ENCODE measurements around the gene COL25A1.

COL25A1 gene

GRCh38 chr4:109214622-109215301 lies 87.7 kb downstream of the COL25A1 start:
- no peak for DNase-seq (ENCODE audit: low spot score)

- no peak for DNase-seq (ENCODE audit: low spot score)
Measured at GRCh38 chr4:109213056-109213455, 89.4 kb downstream of the COL25A1 start.

GRCh38 chr4:109211671-109212070 lies 90.8 kb downstream of the COL25A1 start:
- no peak for DNase-seq (ENCODE audit: low spot score)

GRCh38 chr4:109209647-109210046 lies 92.8 kb downstream of the COL25A1 start:
- DNase-seq (ENCODE audit: low spot score), result no peak

GRCh38 chr4:109207898-109208297 lies 94.6 kb downstream of the COL25A1 start:
- no peak for DNase-seq (ENCODE audit: low spot score)

- no peak for DNase-seq (ENCODE audit: low spot score)
Measured at GRCh38 chr4:109207061-109207460, 95.4 kb downstream of the COL25A1 start.

- no peak for DNase-seq (ENCODE audit: low spot score)
Measured at GRCh38 chr4:109206620-109207019, 95.8 kb downstream of the COL25A1 start.

GRCh38 chr4:109205186-109205585 lies 97.3 kb downstream of the COL25A1 start:
- no peak for DNase-seq (ENCODE audit: low spot score)

- no peak for DNase-seq (ENCODE audit: low spot score)
Measured at GRCh38 chr4:109199585-109199984, 102.9 kb downstream of the COL25A1 start.

- no peak for DNase-seq (ENCODE audit: low spot score)
Measured at GRCh38 chr4:109195646-109196045, 106.8 kb downstream of the COL25A1 start.

GRCh38 chr4:109191216-109191615 lies 111.2 kb downstream of the COL25A1 start:
- DNase-seq (ENCODE audit: low spot score), result no peak

GRCh38 chr4:109186458-109186945 lies 116.0 kb downstream of the COL25A1 start:
- no peak for DNase-seq (ENCODE audit: low spot score)

- no peak for DNase-seq (ENCODE audit: low spot score)
Measured at GRCh38 chr4:109185951-109186350, 116.5 kb downstream of the COL25A1 start.

GRCh38 chr4:109185548-109185947 lies 116.9 kb downstream of the COL25A1 start:
- no peak for DNase-seq (ENCODE audit: low spot score)

GRCh38 chr4:109184491-109184961 lies 117.9 kb downstream of the COL25A1 start:
- no peak for DNase-seq (ENCODE audit: low spot score)

GRCh38 chr4:109183931-109184490 lies 118.4 kb downstream of the COL25A1 start:
- DNase-seq (ENCODE audit: low spot score), result no peak

GRCh38 chr4:109182696-109183095 lies 119.8 kb downstream of the COL25A1 start:
- DNase-seq (ENCODE audit: low spot score), result no peak

GRCh38 chr4:109179061-109179460 lies 123.4 kb downstream of the COL25A1 start:
- no peak for DNase-seq (ENCODE audit: low spot score)

- no peak for DNase-seq (ENCODE audit: low spot score)
Measured at GRCh38 chr4:109177096-109177810, 125.2 kb downstream of the COL25A1 start.

GRCh38 chr4:109174224-109174953 lies 128.1 kb downstream of the COL25A1 start:
- DNase-seq (ENCODE audit: low spot score), result no peak

- no peak for DNase-seq (ENCODE audit: low spot score)
Measured at GRCh38 chr4:109172301-109172700, 130.2 kb downstream of the COL25A1 start.

GRCh38 chr4:109171070-109171469 lies 131.4 kb downstream of the COL25A1 start:
- no peak for DNase-seq (ENCODE audit: low spot score)

Data from HuH-7.5 (cell line).